NCI-H1436 treated with DMSO at 0.1 percent for 48 hours (cell line): ENCODE measurements around the gene ASB5.
"Not testable (repeated sequence)": the region's sequence is repeated elsewhere in the genome, so short reads cannot be mapped to it uniquely, and the experiment has no call there.

Source experiments
- DNase-seq: peaks from one replicate; lab custom pipeline; 2025; lab: John Stamatoyannopoulos, UW

Gene ASB5, protein sequence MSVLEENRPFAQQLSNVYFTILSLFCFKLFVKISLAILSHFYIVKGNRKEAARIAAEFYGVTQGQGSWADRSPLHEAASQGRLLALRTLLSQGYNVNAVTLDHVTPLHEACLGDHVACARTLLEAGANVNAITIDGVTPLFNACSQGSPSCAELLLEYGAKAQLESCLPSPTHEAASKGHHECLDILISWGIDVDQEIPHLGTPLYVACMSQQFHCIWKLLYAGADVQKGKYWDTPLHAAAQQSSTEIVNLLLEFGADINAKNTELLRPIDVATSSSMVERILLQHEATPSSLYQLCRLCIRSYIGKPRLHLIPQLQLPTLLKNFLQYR

GRCh38 chr4:176268963-176269362 lies at the start of gene ASB5:
ASB5 (minus strand) TSS chr4:176269222; CDS start chr4:176269108, 114 bp downstream.
- no peak for DNase-seq

DNA sequence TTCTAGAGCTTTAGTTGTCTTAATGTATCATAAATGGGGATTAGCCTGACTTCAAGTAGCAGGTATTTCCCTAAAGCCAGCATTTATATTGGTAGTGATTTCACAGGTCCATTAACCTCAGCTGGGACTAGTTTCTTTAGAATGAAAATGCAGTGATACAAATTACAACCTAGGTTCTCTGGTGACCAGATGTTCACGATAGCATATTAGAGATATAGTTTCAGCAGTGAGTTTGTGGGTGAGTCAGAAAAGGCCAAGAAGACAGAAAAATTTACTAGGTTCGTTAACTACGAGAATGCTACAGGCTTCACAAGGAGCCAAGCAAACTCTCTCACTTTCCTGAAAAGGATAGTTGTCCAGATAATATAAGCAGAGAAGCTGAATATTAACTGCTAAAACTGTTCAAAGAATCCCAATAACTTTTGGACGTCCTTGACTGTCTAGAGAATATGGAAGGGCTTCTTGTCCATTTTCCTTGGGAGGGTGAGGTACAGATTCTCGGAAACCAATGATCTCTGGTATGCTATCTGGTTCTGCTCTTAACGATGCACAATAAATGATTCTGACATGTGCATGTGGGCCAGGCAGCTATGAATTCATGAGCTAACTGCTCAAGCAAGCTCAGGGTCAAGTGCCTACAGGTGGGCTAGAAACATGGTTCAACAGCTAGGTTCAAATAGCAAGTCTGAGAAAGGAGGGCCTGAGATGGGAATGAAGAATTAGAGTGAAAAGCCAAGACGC lies 44.7 kb upstream of the ASB5 start:
- no peak for DNase-seq

- DNase-seq, result no peak
Measured at GRCh38 chr4:176309772-176310171, 40.8 kb upstream of the ASB5 start.

GRCh38 chr4:176309046-176309445 lies 40.0 kb upstream of the ASB5 start:
- no peak for DNase-seq

- DNase-seq, result no peak
Measured at GRCh38 chr4:176308441-176308840, 39.4 kb upstream of the ASB5 start.

- DNase-seq, result no peak
Measured at GRCh38 chr4:176307666-176307930, 38.6 kb upstream of the ASB5 start.

DNA sequence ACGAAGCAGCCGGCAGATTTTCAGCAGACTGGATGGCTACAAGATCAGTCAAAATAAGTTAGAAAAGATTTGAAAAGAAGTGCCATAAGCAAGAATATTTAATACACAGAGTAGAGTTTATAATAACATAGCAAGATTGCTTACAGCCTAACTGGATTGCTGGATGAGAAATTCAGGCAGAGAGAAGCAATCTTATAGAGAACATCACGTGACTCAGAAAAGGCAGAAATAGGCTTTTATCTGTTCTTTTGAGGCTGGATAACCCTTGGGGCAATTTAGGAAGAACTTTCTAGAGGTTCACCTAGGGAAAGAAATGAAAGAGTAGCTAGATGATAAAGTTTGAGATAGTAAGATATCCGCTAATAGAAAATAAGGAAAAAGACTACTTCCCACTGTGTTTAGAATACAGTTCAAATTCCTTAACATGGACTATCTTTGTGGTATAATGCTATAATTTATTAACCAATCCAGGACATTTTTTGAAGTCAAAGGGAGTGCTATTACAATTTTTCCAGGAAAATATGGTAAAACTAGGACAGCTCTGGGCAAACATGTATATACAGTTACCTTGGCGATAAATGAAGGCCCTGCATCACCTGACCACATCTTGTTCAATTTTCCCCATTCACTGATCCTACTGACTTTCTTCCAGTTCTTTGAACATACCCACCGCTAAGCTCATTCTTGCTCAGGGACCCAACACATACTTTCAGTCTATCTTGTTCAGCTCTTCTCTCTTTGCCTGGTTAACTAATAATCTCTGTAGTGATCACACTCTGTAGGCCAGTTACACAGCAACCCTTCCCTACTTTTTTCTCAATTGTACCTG lies 38.0 kb upstream of the ASB5 start:
- DNase-seq, result no peak

GRCh38 chr4:176303938-176304337 lies 34.9 kb upstream of the ASB5 start:
- DNase-seq, result no peak

GRCh38 chr4:176302283-176303275 lies 33.6 kb upstream of the ASB5 start:
- no peak for DNase-seq

DNA sequence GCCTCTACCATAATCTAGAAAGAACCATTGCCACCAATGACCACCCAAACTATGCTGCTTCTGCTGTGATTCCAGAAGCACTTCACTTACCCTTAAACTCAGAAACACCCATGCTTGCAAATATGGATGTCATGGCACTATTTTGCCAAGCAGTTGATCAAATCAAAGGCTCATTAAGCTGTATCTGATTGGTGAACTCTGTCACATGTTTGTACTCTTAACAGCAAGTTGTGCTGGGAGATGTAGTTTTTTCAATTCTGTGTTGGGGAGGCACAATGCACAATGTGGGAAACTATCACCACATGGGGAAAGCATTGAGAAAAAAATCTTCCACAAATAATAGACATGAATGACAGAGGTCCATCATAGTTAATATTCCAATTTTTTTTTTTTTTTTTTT lies 31.5 kb upstream of the ASB5 start:
- no peak for DNase-seq

DNA sequence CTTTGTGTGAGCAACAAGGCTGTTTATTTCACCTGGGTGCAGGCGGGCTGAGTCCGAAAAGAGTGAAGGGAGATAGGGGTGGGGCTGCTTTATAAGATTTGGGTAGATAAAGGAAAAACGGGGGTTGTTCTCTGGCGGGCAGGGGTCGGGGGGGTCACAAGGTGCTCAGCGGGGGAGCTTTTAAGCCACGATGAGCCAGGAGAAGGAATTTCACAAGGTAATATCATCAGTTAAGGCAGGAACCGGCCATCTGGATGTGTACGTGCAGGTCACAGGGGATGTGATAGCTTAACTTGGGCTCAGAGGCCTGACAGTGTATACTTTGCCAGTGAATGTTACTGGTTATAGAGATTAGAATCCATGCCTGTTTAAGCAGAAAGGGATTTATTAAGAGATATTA lies 31.0 kb upstream of the ASB5 start:
- no peak for DNase-seq

GRCh38 chr4:176298664-176299063 lies 29.6 kb upstream of the ASB5 start:
- no peak for DNase-seq

- not testable (repeated sequence) for DNase-seq
Measured at GRCh38 chr4:176295907-176296306, 26.9 kb upstream of the ASB5 start.

GRCh38 chr4:176293660-176294059 lies 24.6 kb upstream of the ASB5 start:
- DNase-seq, result no peak

DNA sequence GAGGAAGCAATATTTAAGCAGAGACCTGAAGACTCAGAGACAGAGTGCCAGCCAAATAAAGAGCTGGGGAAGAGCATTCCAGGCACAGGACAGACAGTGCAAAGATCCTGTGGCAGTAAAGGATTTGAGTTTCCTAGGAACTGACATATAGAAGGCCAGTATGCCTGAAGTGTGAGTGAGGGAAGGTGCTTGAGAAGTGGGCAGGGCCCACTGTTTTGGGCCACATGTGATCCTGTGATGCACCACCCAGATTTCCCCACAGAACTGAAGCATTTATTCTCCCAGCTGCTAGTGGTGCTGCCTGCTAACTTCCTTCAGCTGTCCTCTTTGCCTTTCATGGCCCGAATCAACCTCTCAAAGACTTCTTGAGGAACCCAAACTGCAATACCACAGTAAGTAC lies 23.9 kb upstream of the ASB5 start:
- no peak for DNase-seq

DNA sequence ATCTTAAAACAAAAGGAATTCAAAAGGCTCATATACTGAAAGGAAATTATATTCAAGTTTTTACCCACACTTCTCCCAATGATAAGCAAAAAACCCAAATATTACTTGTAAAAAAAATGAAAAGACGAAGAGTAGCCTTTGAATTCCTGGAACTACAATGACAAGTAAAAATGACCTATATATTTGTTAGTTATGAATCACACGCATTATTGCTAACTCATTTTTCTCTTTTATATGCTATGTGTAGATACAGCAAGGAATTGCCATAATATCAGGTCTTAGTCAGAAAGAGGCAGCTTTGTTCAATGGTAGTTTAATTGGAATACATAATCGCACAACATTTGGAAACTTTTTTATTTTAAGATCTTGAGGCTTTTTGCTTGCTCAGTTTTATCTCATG lies 22.7 kb upstream of the ASB5 start:
- DNase-seq, result no peak

DNA sequence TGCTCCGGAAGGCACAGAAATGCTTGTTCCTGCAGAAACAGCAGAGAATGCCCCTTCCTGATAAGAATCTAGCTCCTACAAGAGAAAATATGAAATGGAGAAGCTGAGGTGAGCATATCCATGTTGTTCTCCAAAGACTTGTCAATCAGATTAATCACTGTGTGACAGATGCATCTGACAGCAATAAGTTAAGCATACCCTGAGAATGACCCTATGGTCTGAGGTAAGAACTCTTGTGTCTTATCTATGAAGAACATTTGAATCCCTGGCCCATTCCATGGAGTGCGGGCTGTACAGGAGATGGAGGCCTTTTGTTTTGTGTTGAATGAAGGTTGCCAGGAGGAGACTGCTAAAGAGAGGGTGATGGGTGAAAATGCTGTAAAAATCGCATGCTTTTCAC lies 21.5 kb upstream of the ASB5 start:
- no peak for DNase-seq

- DNase-seq, result no peak
Measured at GRCh38 chr4:176289561-176289960, 20.5 kb upstream of the ASB5 start.

DNA sequence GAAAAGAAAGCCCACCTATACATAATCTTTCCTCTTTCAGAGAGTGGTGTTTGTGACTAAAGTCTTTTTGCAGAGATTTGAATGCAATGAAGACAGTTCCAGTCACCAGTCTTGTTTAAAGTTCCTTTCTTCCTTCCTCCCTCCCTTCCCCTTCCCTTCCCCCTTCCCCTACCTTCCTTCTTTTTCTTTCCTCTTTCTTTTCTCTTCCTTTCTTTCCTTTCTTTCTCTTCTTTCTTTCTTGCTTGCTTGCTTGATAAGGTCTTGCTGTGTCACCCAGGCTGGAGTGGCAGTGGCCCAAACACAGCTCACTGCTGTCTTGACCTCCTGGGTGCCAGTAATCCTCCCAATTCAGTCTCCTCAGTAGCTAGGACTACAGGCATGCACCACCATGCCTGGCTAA lies 19.0 kb upstream of the ASB5 start:
- no peak for DNase-seq

- DNase-seq, result no peak
Measured at GRCh38 chr4:176287546-176287945, 18.5 kb upstream of the ASB5 start.

GRCh38 chr4:176286728-176287127 lies 17.7 kb upstream of the ASB5 start:
- DNase-seq, result no peak

- DNase-seq, result not testable (repeated sequence)
Measured at GRCh38 chr4:176279560-176279959, 10.5 kb upstream of the ASB5 start.
